ENCODE data around the gene GAS2L2. TPM values are rescaled to one million over a fixed set of nuclear protein-coding genes. Genes with fewer than 3 reads are reported as not detected.
"Not testable (repeated sequence)": the region's sequence is repeated elsewhere in the genome, so short reads cannot be mapped to it uniquely, and the experiment has no call there.

GAS2L2 gene
- polyA plus RNA-seq, 1 experiment: not detected

DNA sequence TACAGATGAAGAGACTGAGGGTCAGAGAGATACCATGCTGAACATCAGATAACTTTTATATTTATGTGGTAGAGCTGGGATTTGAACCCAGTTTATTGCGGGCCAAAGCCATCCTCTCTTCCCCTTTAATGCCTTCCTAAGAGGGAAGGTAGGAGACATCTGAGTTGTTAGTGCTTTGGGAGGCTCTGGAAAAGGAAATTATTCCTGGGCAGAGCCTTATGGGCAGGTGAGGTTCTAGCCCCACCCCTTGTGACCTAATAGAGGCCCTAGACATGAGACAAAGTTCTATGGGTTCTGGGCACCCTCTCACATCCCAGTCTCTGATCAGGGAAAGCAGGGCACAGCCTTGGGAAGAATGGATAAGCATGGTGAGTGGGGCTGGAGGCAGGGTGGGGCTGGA lies 7.5 kb upstream of the GAS2L2 start, which contains the start of gene C17orf50:
Gene C17orf50 (plus strand): TSS at position 301 of the 400 bp plus-strand sequence. CDS start 55 bp downstream, at position 356.
- H3K27me3 ChIP-seq (ENCODE audit: control insufficient read depth, insufficient read depth, low read length): peaks cover 33% of the 10 kb centered on the region
- CTCF ChIA-PET: interaction anchor here (0.9 to 13.6 kb wide), 4 partner anchors 10 to 209 kb away, joined by 3 to 478 read pairs (median 6); partner anchors contain the start of gene TAF15
- no peak within 1 kb of the TSS for H3K27ac ChIP-seq (ENCODE audit: low read depth, low read length)
- TF ChIP-seq, protein P1, sequence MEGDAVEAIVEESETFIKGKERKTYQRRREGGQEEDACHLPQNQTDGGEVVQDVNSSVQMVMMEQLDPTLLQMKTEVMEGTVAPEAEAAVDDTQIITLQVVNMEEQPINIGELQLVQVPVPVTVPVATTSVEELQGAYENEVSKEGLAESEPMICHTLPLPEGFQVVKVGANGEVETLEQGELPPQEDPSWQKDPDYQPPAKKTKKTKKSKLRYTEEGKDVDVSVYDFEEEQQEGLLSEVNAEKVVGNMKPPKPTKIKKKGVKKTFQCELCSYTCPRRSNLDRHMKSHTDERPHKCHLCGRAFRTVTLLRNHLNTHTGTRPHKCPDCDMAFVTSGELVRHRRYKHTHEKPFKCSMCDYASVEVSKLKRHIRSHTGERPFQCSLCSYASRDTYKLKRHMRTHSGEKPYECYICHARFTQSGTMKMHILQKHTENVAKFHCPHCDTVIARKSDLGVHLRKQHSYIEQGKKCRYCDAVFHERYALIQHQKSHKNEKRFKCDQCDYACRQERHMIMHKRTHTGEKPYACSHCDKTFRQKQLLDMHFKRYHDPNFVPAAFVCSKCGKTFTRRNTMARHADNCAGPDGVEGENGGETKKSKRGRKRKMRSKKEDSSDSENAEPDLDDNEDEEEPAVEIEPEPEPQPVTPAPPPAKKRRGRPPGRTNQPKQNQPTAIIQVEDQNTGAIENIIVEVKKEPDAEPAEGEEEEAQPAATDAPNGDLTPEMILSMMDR (IDR thresholded peaks at IDR 0.05; ENCODE audit: low read depth, low read length): no peak
- H3K9me3 ChIP-seq (ENCODE audit: control insufficient read depth, insufficient read depth, low read length): no peaks in the 10 kb centered on the region
- POLR2A ChIA-PET: no interaction called here
- H3K4me3 ChIP-seq (ENCODE audit: low read depth, low read length): no peak within 1 kb of the TSS
- DNase-seq (ENCODE audit: low read depth, low spot score): no peak

DNA sequence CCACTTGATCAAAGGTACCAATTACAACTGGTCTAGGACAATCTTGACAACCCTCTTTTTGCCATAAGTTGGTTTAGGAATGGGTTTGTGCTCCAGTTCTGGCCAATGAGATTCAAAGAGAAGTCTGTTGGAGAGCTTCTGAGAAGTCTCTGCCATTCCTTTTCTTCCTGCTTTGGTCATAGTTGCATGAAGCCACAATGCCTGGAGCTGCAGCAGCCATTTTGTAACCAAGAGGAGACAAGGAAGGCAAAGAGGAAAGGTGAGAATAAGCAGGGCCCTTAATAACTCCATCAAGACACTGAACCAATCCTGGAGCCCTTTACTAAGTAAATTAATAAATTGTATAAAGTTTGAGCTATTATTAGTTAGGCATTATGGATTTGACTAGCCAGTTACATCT lies 4.2 kb upstream of the GAS2L2 start:
- H3K27me3 ChIP-seq (ENCODE audit: control insufficient read depth, insufficient read depth, low read length): peaks cover 30% of the 10 kb centered on the region
- DNase-seq (ENCODE audit: low read depth, low spot score): no peak

DNA sequence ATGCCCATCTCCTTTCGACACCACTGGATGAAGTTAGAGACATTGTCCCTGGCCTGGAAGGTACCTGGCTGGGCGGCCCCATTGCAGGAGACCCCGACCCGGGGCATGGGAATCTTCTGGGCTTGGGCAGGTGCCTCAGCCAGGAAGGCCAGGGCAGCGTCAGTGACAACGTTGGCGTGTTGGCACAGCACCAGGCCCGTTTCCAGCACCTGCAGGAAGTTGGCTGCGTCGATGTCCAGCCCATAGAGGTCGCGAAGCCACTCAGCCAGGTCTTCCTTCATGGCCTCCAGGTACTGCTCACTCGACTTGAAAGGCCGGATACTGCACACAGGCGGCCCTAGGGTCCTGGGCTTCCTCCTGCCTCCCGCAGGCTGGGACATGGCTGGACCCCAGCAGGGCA lies 568 bp downstream of the GAS2L2 start:
- H3K27ac ChIP-seq (ENCODE audit: low read depth, low read length): no peak overlapping the region
- no peak for DNase-seq (ENCODE audit: low read depth, low spot score)
- TF ChIP-seq, protein P1 (IDR thresholded peaks at IDR 0.05; ENCODE audit: low read depth, low read length): no peak
- no peaks in the 10 kb centered on the region; the same call in 1 of the 2 replicates for H3K9me3 ChIP-seq (ENCODE audit: control insufficient read depth, insufficient read depth, low read length)
- H3K27me3 ChIP-seq (ENCODE audit: control insufficient read depth, insufficient read depth, low read length): peaks cover 39% of the 10 kb centered on the region
- no peak overlapping the region for H3K4me3 ChIP-seq (ENCODE audit: low read depth, low read length)
- ChIA-PET POLR2A (no interaction called here), CTCF (interaction anchor here (1.9 kb wide), 1 partner anchor 139 kb away, joined by 5 read pairs; no protein-coding TSS in a partner anchor)

More for the DNA sequence above, 4.2 kb upstream of the GAS2L2 start:
- H3K4me3 ChIP-seq (ENCODE audit: low read depth, low read length): no peak overlapping the region
- ChIA-PET POLR2A (no interaction called here), CTCF (interaction anchor here (1.4 to 3.3 kb wide), 4 partner anchors 9 to 144 kb away, joined by 4 to 17 read pairs (median 9); partner anchors contain the start of gene TAF15)
- H3K27ac ChIP-seq (ENCODE audit: low read depth, low read length): no peak overlapping the region
- no peaks in the 10 kb centered on the region for H3K9me3 ChIP-seq (ENCODE audit: control insufficient read depth, insufficient read depth, low read length)
- TF ChIP-seq, protein P1 (IDR thresholded peaks at IDR 0.05; ENCODE audit: low read depth, low read length): no peak

DNA sequence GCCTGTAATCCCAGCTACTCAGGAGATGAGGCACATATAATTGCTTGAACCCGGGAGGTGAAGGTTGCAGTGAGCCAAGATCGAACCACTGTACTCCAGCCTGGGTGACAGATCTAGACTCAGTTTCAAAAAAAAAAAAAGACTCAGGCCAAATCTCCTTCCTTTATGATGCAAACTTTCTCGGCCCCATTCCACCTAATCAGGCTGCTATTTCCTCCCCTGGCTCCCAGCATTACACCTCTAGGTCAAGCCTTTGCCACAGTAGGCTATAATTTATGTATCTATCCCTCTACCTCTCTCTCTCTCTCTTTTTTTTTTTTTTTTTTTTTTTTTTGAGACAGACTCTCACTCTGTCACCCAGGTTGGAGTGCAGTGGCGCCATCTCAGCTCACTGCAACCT lies 1.5 kb downstream of the GAS2L2 start:
- peaks cover 36% of the 10 kb centered on the region for H3K27me3 ChIP-seq (ENCODE audit: control insufficient read depth, insufficient read depth, low read length)
- CTCF ChIA-PET: interaction anchor here (2.4 to 9.3 kb wide), 2 partner anchors 12 to 136 kb away, joined by 15 to 357 read pairs; no protein-coding TSS in a partner anchor
- H3K27ac ChIP-seq (ENCODE audit: low read depth, low read length); POLR2A ChIA-PET; H3K4me3 ChIP-seq (ENCODE audit: low read depth, low read length); H3K9me3 ChIP-seq (ENCODE audit: control insufficient read depth, insufficient read depth, low read length); DNase-seq (ENCODE audit: low read depth, low spot score): not testable (repeated sequence)

DNA sequence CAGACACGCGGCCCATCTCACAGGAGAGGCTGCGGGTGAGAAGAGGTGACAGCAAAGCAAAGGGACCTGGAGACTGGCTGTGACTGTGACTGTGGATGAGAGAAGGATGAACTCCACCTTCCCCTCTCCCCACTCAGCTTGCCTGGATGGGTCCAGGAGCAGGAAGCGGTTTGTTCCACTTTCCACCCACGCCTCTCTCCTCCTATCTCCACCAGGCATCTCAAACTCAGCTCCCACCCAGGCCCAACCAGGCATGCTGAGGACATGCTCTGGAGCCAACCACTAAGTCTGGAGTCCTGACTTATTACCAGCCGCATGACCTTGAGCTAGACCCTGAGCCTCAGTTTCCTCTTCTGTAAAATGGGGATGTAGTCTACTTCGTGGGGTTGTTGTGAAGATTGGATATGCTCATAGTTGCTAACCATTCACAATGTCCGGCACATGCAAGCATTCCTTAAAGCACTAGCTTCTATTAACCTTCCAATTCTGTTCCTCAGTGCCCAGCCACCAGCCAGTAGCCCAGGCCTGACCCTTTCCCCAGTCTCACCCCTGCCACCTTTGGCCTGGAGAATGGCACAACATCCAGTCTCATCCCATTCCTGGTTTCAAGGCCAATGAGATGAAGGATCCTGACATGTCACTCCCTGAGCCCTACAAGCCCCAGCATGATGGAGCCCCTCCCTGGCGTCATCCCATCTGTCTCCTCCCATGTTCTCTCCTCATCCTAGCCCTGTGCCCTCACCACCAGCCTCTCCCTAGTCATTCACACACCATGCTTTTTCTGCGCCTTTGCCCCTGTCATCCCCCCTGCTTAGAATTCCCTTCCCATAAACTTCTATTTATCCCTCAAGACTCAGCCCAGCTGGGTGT lies 2.3 kb downstream of the GAS2L2 start:
- ChIA-PET CTCF (interaction anchor here (0.5 to 9.3 kb wide), 6 partner anchors 13 to 219 kb away, joined by 6 to 357 read pairs (median 12); no protein-coding TSS in a partner anchor), POLR2A (interaction anchor here (1.3 kb wide), 1 partner anchor 58 kb away, joined by 3 read pairs; the partner anchor contains the start of gene TAF15)
- TF ChIP-seq, protein P1 (IDR thresholded peaks at IDR 0.05; ENCODE audit: low read depth, low read length): no peak
- DNase-seq (ENCODE audit: low read depth, low spot score): no peak
- H3K27me3 ChIP-seq (ENCODE audit: control insufficient read depth, insufficient read depth, low read length): peaks cover 35% of the 10 kb centered on the region
- H3K27ac ChIP-seq (ENCODE audit: low read depth, low read length): no peak overlapping the region
- H3K9me3 ChIP-seq (ENCODE audit: control insufficient read depth, insufficient read depth, low read length): no peaks in the 10 kb centered on the region; the same call in 1 of the 2 replicates
- no peak overlapping the region for H3K4me3 ChIP-seq (ENCODE audit: low read depth, low read length)
